Measurements from ENCODE around the gene TRPC6. TPM values are rescaled to one million over a fixed set of nuclear protein-coding genes. Genes with fewer than 3 reads are reported as not detected.

Gene TRPC6
- total RNA-seq, 2 donors from 2014 or later, result 0.56 to 0.86 TPM

- intact Hi-C loops (cut with DNase I), result no loop called here
- DNase-seq (no peak), ATAC-seq (no peak)
These were observed 149.7 kb downstream of the TRPC6 start for GRCh38 chr11:101434026-101434643.

- intact Hi-C loops (cut with DNase I), result no loop called here
- DNase-seq (no peak), ATAC-seq (no peak)
These were observed 150.7 kb downstream of the TRPC6 start for GRCh38 chr11:101433151-101433550.

- DNase-seq, result no peak
- no peak for ATAC-seq
- intact Hi-C loops (cut with DNase I), result no loop called here
These were observed 153.9 kb downstream of the TRPC6 start for GRCh38 chr11:101429703-101430540.

- ATAC-seq, result no peak
- intact Hi-C loops (cut with DNase I), result no loop called here
- no peak for DNase-seq
These were observed 154.9 kb downstream of the TRPC6 start for GRCh38 chr11:101428918-101429317.

- intact Hi-C loops (cut with DNase I), result no loop called here
- ATAC-seq, result no peak
- DNase-seq, result no peak
These were observed 176.5 kb downstream of the TRPC6 start for GRCh38 chr11:101407324-101407723.

Small RNA genes within 50 kb of the gene (microRNA-seq; reads per million reads assigned to microRNA genes)
- gene MIR3920, result 0 to 0.27 reads per million in 2 donors
